Brain microvascular endothelial cell (primary cell): ENCODE measurements around the gene ARMC8.

Source experiments
- DNase-seq: peaks from one replicate; pipeline ENCODE4 v3.0.0-alpha.2; 2020
- H3K27ac ChIP-seq: fragments of 250-450 bp; sonication (Bioruptor Pico); 2 replicates; pipeline ENCODE4 v1.5.1; 2020; ENCODE audit warnings: mild to moderate bottlenecking, moderate library complexity
- H3K27me3 ChIP-seq: fragments of 250-450 bp; sonication (Bioruptor Pico); replicated peaks from 2 replicates; pipeline ENCODE4 v1.5.1; 2020; ENCODE audit warnings: mild to moderate bottlenecking
- H3K36me3 ChIP-seq: fragments of 250-450 bp; sonication (Bioruptor Pico); replicated peaks from 2 replicates; pipeline ENCODE4 v1.5.1; 2020; ENCODE audit warnings: mild to moderate bottlenecking
- H3K4me3 ChIP-seq: 2 replicates; pipeline ENCODE4 v1.5.1; 2011; ENCODE audit warnings: low read depth, mild to moderate bottlenecking, control low read depth, low read length, moderate library complexity
- in situ Hi-C: cut with HindIII; loops from 2 replicates; pipeline ENCODE4 v1.10.0; 2017; ENCODE audit warnings: low sequenced_read_pairs, low pct_ligation_motif_present
- TF ChIP-seq, protein P1 (sequence below): IDR thresholded peaks from 2 replicates; pipeline ENCODE4 v1.5.1; 2011; ENCODE audit warnings: low read depth, mild to moderate bottlenecking, moderate library complexity, low read length, control low read depth, inconsistent platforms; ENCODE audit errors: missing control alignments

ARMC8 gene

DNA sequence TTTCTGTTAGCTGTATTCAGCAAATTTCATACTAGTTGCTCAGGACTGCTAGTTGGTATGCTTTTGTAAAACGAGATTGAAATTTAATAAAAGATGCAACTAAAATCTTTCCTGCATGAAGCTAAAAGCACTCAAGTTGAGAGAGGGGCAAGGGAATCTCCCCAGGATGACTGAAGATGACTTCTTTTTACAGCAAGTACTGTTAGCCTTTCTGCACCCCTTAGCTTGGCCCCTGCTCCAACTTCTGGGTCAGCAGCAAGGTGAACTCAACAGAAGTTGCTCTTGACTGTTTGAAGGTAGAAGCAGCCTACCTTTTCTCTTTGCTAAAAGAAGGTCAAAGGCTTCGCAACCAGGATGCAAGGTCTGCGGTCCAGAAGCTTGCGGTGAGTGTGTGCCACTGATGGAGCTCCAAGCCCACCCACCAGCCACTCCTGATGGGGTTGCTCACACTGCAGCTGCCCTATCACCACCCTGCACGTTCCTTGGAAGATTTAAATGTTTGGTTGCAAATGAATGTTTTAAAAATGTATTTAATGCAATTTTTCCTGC, 110.0 kb downstream of the ARMC8 start:
- DNase-seq, result no peak
- Histone ChIP-seq H3K4me3 (no peak overlapping the region), H3K27ac (no peak overlapping the region), H3K27me3 (no peaks in the 10 kb centered on the region), H3K36me3 (peaks cover 20% of the 10 kb centered on the region)
- TF ChIP-seq, protein P1, sequence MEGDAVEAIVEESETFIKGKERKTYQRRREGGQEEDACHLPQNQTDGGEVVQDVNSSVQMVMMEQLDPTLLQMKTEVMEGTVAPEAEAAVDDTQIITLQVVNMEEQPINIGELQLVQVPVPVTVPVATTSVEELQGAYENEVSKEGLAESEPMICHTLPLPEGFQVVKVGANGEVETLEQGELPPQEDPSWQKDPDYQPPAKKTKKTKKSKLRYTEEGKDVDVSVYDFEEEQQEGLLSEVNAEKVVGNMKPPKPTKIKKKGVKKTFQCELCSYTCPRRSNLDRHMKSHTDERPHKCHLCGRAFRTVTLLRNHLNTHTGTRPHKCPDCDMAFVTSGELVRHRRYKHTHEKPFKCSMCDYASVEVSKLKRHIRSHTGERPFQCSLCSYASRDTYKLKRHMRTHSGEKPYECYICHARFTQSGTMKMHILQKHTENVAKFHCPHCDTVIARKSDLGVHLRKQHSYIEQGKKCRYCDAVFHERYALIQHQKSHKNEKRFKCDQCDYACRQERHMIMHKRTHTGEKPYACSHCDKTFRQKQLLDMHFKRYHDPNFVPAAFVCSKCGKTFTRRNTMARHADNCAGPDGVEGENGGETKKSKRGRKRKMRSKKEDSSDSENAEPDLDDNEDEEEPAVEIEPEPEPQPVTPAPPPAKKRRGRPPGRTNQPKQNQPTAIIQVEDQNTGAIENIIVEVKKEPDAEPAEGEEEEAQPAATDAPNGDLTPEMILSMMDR, result no peak
- in situ Hi-C loops, result no loop called here

DNA sequence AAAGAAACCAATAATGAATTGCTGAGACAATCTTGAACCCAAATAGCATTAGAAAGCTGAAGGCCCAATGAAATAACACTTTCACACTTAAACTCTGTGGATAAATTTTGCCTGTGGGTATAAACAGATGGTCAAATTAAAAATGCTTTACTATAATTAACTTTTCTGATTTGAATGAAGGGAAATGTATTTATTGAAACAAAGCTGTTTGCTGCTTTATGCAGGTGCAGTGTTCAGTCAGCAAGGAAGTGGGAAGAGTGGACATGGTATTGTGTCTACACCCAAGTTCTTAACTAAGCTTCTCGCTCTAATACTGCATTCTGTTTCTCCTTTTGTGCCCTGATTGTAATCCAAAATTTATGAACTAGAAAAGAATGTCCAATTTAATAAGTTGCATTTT, 110.8 kb downstream of the ARMC8 start:
- Histone ChIP-seq H3K36me3 (peaks cover 17% of the 10 kb centered on the region), H3K27ac (no peak overlapping the region), H3K27me3 (no peaks in the 10 kb centered on the region), H3K4me3 (no peak overlapping the region)
- in situ Hi-C loops, result no loop called here
- TF ChIP-seq, protein P1, result no peak
- no peak for DNase-seq

DNA sequence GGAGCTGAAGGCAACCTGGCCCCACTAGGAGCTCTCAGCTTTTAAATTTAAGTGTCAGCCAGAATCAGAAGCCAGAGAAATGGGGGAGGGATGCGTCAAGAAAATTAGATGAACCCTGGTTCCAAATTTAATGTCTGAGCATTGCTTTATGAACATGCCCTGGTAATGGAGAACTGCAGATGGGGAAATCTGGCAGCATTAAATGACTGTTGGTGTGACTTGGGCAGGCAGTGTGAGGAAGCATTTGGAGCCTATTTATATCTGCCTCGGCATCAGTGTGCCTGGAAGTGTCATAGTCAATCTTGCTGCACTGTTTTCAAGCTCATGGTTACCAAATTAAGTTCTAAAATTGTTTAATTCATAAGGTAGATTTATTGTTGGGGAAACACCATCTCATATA, 113.5 kb downstream of the ARMC8 start:
- Histone ChIP-seq H3K27me3 (no peaks in the 10 kb centered on the region), H3K4me3 (no peak overlapping the region), H3K36me3 (peaks cover 14% of the 10 kb centered on the region), H3K27ac (no peak overlapping the region)
- in situ Hi-C loops, result no loop called here
- TF ChIP-seq, protein P1, result no peak
- no peak for DNase-seq

DNA sequence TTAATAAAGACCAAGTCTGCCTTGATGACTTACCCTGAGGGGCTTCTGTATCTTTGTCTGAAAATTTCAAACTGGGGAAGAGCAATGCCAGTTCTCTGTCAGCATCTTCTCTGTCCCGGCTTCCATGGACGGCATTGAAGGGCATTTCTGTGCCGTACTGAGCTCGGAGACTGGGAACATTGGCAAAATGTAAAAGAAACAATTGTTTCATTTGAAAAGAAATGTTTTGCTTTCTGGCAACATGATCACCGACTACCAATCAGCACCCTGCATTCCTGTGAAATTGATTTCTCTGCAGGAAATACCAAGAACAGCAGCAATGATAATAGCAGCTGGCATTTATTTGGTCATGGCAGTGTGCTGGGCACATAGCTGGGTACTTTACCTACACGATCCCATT, 116.4 kb downstream of the ARMC8 start:
- no peak overlapping the region for H3K4me3 ChIP-seq
- no peaks in the 10 kb centered on the region for H3K27me3 ChIP-seq
- no peak overlapping the region for H3K27ac ChIP-seq
- DNase-seq, result no peak
- in situ Hi-C loops, result no loop called here
- TF ChIP-seq, protein P1, result no peak
- peaks cover 5% of the 10 kb centered on the region for H3K36me3 ChIP-seq

DNA sequence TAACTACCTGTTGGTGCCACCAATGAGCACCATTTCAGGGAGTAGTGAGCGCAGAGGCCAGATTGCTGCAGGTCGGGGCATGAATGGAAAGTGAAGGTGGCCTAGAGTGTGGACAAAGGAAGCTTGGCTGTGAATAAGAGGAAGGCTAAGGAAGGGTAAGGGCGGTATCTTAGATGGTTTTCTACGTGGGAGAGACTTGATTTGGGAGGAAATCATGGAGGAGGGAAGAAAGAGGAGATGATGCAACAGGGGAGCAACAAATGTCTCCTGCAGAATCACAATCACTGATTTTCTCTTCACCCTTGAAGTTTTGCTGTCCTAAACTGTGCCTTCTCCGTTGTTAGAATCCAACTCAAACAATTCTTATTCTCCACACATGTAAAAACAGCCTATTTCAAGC, 120.8 kb downstream of the ARMC8 start:
- H3K27me3 ChIP-seq, result no peaks in the 10 kb centered on the region
- no peak overlapping the region for H3K4me3 ChIP-seq
- no peak overlapping the region for H3K27ac ChIP-seq
- no peaks in the 10 kb centered on the region for H3K36me3 ChIP-seq
- in situ Hi-C loops, result no loop called here
- DNase-seq, result no peak
- TF ChIP-seq, protein P1, result no peak

DNA sequence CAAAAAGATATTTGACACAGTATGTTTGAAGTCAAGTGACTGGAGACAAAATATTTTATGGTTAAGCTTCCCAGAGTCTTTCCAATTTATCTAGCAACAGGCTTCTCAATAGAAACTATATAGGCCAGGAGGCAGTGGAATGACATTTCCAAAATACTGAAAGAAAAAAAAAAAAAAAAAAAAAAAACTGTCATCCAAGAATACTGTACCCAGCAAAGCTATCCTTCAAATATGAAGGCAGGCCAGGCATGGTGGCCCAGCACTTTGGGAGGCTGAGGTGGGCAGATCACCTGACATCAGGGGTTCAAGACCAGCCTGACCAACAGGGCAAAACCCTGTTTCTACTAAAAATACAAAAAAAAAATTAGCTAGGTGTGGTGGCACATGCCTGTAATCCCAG, 121.7 kb downstream of the ARMC8 start:
- Histone ChIP-seq H3K27me3 (no peaks in the 10 kb centered on the region), H3K27ac (no peak overlapping the region), H3K36me3 (no peaks in the 10 kb centered on the region), H3K4me3 (no peak overlapping the region)
- in situ Hi-C loops, result no loop called here
- no peak for DNase-seq
- TF ChIP-seq, protein P1, result no peak
